Measurements from ENCODE around the gene SEMA4D. TPM values are rescaled to one million over a fixed set of nuclear protein-coding genes. Genes with fewer than 3 reads are reported as not detected.

SEMA4D gene
- polyA plus RNA-seq, 1 donor from 2014 or later, result 34.0 TPM

- H3K9ac ChIP-seq (ENCODE audit: low read length), result no peak overlapping the region
- no peak for TF ChIP-seq CTCF (IDR thresholded peaks at IDR 0.05; ENCODE audit: poor library complexity, severe bottlenecking)
- TF ChIP-seq MXI1 (conservative IDR thresholded peaks at IDR 0.05; ENCODE audit: poor library complexity, severe bottlenecking), result no peak
- no peak for TF ChIP-seq POLR2AphosphoS5 (IDR thresholded peaks at IDR 0.05)
- TF ChIP-seq SMC3 (conservative IDR thresholded peaks at IDR 0.05; ENCODE audit: poor library complexity), result no peak
- no peak for TF ChIP-seq EP300 (conservative IDR thresholded peaks at IDR 0.05; ENCODE audit: poor library complexity, severe bottlenecking)
- TF ChIP-seq RAD21 (conservative IDR thresholded peaks at IDR 0.05), result no peak
- TF ChIP-seq REST (IDR thresholded peaks at IDR 0.05; ENCODE audit: borderline replicate concordance), result no peak
- no peak for TF ChIP-seq TAF1 (IDR thresholded peaks at IDR 0.05; ENCODE audit: low read depth)
- no peak for TF ChIP-seq EZH2 (IDR thresholded peaks at IDR 0.05; ENCODE audit: borderline replicate concordance, insufficient read depth, low read length, poor library complexity, severe bottlenecking)
- no peaks in the 10 kb centered on the region for H3K36me3 ChIP-seq (ENCODE audit: insufficient read depth, low read length)
- no peaks in the 10 kb centered on the region for H3K27me3 ChIP-seq (ENCODE audit: insufficient read depth, low read depth, low read length)
- H3K4me2 ChIP-seq (ENCODE audit: low read length), result no peak overlapping the region
- no peaks in the 10 kb centered on the region for H3K9me2 ChIP-seq (ENCODE audit: insufficient read depth, low read length)
- H3K79me2 ChIP-seq (replicated peaks; ENCODE audit: insufficient read depth, low read length), result peaks cover 24% of the 10 kb centered on the region
- H3K4me3 ChIP-seq (ENCODE audit: low read length), result no peak overlapping the region
- no peak overlapping the region for H3K27ac ChIP-seq (ENCODE audit: low read length)
- H3K9me3 ChIP-seq (ENCODE audit: low read length), result no peaks in the 10 kb centered on the region
- H4K20me1 ChIP-seq (ENCODE audit: insufficient read depth), result no peaks in the 10 kb centered on the region
- H3F3A ChIP-seq (ENCODE audit: insufficient read depth, low read length, poor library complexity, severe bottlenecking), result no peaks in the 10 kb centered on the region
- no peak overlapping the region for H2AFZ ChIP-seq (ENCODE audit: low read depth, low read length)
These were observed 43.2 kb downstream of the SEMA4D start for GRCh38 chr9:89454498-89455355.

GRCh38 chr9:89453452-89453851, 44.5 kb downstream of the SEMA4D start:
- H3F3A ChIP-seq (ENCODE audit: insufficient read depth, low read length, poor library complexity, severe bottlenecking), result no peaks in the 10 kb centered on the region
- no peak overlapping the region for H3K4me2 ChIP-seq (ENCODE audit: low read length)
- peaks cover 11% of the 10 kb centered on the region for H3K79me2 ChIP-seq (replicated peaks; ENCODE audit: insufficient read depth, low read length)
- no peak overlapping the region for H3K4me3 ChIP-seq (ENCODE audit: low read length)
- no peaks in the 10 kb centered on the region for H3K9me3 ChIP-seq (ENCODE audit: low read length)
- H3K27me3 ChIP-seq (ENCODE audit: insufficient read depth, low read depth, low read length), result no peaks in the 10 kb centered on the region
- H3K27ac ChIP-seq (ENCODE audit: low read length), result no peak overlapping the region
- H3K36me3 ChIP-seq (ENCODE audit: insufficient read depth, low read length), result no peaks in the 10 kb centered on the region
- H4K20me1 ChIP-seq (ENCODE audit: insufficient read depth), result no peaks in the 10 kb centered on the region
- no peaks in the 10 kb centered on the region for H3K9me2 ChIP-seq (ENCODE audit: insufficient read depth, low read length)
- H3K9ac ChIP-seq (ENCODE audit: low read length), result no peak overlapping the region
- TF ChIP-seq MXI1 (conservative IDR thresholded peaks at IDR 0.05; ENCODE audit: poor library complexity, severe bottlenecking) (no peak), EP300 (conservative IDR thresholded peaks at IDR 0.05; ENCODE audit: poor library complexity, severe bottlenecking) (no peak), CTCF (IDR thresholded peaks at IDR 0.05; ENCODE audit: poor library complexity, severe bottlenecking) (no peak), REST (IDR thresholded peaks at IDR 0.05; ENCODE audit: borderline replicate concordance) (no peak), EZH2 (IDR thresholded peaks at IDR 0.05; ENCODE audit: borderline replicate concordance, insufficient read depth, low read length, poor library complexity, severe bottlenecking) (no peak), SMC3 (conservative IDR thresholded peaks at IDR 0.05; ENCODE audit: poor library complexity) (no peak), RAD21 (conservative IDR thresholded peaks at IDR 0.05) (no peak), TAF1 (IDR thresholded peaks at IDR 0.05; ENCODE audit: low read depth) (no peak), POLR2AphosphoS5 (IDR thresholded peaks at IDR 0.05) (no peak)
- no peak overlapping the region for H2AFZ ChIP-seq (ENCODE audit: low read depth, low read length)
